Cerebellar nuclear complex (tissue), 1 donor: ENCODE measurements around the gene VAV2.

ENCODE experiments used
- DNase-seq, 2 experiments: peaks; one replicate each; lab custom pipeline; 2025; lab: John Stamatoyannopoulos, UW

The VAV2 gene

DNA sequence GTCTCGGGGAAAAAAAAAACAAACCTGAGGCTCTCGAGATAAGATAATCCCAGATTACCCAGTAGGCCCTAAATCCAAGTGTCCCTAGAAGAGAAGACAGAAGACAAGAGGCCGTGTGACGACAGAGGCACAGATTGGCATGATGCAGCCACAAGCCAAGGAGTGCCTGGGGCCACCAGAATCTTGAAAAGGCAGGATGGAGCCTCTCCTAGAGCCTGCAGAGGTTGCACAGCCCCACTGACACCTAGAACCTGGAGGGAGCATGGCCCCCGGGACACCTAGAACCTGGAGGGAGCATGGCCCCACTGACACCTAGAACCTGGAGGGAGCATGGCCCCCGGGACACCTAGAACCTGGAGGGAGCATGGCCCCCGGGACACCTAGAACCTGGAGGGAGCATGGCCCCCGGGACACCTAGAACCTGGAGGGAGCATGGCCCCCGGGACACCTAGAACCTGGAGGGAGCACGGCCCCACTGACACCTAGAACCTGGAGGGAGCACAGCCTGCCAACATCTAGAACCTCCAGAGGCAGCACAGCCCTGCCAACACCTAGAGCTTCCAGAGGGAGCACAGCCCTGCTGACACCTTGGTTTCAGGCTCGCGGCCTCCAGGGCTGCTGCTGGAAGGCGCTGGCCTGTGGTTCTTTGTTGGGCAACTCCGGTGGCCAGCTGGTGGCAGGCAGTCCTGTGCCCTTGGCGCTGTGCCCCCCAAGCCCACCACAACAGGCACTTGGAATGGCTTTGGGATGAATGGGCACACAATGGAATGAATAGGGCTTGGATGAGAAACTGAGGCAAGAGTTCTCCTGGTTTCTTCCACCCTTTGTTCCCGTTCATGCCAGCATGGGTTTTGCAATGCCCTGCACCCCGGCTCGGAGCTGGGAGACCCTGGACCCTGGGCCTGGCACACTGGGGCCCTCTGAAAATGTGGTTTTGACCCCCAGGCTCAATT lies 39.2 kb downstream of the VAV2 start:
- DNase-seq, result no peak

DNA sequence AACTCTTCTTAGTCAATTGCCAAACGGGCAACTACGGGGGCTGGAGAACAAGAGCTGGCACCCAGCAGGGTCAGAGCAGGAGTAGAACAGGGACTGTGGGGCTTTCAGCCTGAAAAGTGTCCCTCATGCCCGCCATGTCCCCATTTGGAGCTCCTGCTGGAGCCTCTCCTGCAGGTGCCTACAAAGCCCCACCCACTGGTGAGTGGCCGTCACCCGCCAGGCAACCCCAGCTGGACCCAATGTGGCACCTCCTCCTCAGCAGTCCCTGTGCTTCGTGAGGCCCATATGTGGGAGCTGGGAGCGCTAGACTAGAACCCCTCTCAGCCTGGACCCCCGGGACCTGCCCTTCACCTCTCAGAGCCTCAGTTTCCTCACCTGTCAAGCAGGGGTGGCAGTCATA lies 40.9 kb downstream of the VAV2 start:
- no peak for DNase-seq

DNA sequence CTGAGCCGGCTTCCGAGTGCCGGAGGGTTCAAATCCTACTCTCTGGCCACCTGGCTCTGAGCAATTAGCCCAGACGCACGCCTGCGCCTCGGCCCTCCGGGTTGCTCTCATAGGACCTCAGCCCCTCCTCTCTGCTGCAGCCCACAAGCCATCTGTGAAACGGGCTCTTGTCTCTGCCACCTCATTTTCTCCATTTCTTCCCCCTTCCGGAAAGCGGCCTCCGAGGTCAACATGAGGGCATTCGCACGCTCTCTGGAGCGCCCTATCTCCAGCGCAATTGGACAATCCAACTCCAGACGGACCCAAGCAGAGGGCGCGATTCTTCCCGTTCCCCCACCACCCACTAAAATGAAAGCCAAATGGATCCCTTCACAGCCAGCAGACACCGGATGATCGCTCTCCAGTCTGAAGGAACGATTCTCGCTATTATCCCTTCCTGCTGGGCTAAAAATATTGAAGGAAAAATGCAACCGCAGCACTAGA lies 41.5 kb downstream of the VAV2 start:
- no peak for DNase-seq

DNA sequence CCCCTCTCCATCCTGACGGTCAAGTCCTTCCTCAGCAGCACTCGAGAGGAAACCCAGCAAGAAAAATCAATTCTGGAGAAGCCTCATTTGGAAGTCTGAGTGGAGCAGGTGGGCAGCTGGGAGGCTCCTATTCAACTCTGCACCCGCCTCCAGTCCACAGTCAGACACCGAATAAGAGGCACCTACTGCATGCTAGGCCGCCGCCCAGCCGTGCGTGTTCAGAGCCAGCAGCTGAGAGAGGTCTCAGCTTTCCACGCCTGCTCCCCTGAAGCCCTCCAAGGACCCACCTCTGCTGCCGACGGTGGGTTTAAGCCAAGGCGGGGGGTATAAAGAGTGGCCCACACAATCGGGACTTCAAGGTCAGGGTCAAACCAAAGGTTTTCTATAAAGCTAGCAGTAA lies 41.9 kb downstream of the VAV2 start:
- DNase-seq, result no peak

DNA sequence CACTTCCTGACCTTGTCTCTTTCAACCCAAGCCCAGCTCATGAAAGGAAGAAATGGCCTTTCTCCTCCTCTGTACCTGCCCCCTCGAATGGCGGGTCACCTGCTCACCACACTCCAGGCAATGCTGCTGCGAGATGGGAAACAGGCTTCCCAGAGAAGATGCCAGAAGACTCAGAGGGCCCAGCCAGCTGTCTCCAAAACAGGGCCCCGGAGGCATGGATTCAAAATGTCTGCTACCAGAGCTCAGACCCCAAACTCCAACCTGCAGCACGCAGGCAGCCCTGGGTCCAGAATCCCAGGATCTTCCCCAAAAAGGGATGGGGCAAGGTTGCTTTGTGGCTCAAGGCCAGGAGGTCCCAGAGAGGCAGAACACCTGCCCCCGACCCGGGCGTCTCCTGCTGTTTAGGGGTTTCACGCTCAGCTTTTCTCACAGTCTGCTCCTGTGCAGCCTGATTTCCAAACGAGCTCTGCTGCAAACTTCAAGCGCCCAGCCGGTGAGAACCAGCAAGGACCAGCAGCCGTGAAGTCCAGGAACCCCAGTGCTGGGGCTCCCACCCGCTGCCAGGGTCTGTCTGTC lies 42.5 kb downstream of the VAV2 start:
- no peak for DNase-seq

DNA sequence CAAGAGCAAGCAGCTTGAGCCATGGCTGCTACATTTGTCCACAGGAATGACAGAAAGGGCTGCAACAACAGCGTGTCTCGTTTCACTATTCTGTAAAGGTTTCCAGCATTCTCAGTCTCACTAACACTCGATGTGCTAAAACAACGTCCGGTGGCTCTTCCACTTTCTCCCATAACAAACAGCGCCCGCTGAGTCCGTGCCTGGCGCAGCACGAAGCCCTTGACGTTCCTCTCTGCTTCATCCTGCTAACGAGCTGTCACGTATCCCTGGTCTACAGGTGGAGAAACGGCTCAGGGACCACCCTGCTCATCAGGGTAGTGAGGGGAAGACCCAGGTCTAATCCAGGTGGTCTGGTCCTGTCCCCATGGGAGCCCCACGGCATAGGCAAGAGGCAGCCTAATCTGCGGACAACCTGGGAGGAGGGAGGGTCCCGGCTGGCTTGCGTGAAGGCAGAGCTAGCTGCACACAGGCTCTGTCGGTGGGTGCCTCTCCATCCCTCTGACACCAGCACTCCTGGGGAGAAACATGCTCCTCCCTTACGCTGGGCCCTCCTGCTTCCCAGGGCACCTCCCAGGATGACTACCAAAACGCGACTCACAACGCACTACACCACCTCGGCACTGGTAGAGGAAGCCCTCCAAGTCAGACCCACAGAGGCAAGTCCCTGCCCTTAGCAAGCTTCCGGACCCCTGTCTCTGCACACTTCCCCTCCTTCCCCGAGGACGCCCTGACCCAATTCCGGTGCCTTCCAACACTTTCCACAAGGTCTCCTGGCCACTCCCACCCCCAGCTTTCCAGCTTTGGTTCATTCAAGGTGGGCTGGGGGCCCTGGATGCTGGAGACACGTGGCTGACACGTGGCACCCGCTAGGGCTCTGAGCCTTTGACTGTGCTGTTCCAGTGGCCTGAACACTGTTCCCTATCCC lies 43.3 kb downstream of the VAV2 start:
- DNase-seq, result no peak

DNA sequence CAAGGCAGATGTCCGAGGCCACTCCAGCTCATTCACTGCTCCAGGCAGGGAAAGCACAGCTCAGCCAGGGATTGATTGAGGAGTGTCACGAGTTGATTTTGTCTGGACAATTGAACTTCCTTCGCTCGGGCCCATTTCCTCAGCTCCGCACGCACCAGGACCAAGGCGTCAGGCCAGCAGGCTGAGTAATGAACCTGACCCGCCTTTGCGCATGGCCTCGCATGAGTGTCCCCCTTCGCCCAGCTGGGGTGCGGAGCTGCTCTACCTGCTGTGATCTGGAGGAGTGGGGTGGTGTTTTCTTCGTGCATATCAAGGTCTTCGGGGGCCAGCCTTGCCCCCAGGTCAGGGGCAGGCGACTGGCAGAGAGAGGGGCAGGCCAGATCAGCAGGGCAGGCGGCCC lies 44.0 kb downstream of the VAV2 start:
- DNase-seq, result no peak

DNA sequence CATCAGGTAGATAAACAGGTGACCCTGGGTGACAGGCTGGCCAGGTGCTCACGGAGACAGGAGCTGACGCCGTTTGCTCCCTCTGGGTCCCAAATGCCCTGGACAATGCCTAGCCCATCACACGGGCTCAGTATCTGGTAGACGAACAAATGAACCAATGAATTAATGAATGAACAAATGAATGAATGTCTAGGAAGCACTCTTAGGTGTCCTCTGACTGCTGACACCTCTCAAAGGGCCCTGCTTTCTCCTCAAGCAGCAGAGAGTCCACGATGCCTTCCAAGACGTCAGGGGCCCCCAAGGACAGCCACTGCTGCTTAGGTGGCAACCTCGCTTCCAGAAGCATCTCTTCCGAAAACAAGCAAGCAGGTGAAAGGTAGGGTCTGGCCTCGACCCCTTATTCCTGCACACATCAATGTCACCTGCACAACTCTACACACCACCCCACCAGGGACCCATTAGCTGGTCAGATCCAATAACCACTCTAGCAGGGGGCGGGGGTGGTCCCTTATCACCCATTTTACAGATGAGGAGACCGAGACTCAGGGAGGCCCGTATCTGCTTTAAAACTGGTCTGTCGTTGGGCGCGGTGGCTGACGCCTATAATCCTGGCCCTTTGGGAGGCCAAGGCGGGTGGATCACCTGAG lies 45.2 kb downstream of the VAV2 start:
- no peak for DNase-seq

DNA sequence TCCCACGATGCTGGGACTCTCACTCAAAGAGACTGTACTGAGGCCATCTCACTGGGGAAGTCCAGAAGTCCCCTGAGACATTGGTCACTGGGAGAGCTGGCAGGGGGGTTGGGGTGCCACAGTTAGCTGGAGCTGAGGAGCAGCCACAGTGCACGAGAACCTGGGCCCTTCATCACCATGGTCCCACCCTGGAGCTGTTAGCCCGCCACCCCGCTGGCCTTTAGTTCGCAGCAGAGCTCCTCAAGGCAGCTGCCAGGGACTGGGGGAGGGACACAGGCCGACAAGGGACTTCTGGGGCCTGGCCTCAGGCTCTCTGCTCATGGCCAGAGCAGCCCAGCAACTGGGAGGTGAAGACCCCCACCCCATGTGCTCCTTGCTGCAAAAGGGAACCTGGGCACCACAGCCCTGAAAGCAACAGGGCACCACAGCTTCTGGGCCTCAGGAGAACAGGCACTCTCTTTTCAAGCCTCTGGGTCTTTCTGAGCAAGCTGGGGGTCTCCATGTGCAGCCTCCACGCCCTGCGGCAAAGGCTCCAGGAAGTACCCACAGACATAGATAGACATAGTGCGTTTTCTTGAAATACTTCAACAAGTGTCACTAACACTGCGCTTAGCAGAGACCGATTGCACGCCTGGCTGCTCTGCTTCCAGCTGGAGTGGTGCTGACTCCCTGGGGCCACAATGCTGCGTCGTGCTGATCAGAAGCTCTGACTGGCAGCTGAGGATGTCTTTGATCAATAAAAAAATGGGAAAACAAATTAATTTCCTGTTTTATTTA lies 46.0 kb downstream of the VAV2 start:
- DNase-seq, result no peak

DNA sequence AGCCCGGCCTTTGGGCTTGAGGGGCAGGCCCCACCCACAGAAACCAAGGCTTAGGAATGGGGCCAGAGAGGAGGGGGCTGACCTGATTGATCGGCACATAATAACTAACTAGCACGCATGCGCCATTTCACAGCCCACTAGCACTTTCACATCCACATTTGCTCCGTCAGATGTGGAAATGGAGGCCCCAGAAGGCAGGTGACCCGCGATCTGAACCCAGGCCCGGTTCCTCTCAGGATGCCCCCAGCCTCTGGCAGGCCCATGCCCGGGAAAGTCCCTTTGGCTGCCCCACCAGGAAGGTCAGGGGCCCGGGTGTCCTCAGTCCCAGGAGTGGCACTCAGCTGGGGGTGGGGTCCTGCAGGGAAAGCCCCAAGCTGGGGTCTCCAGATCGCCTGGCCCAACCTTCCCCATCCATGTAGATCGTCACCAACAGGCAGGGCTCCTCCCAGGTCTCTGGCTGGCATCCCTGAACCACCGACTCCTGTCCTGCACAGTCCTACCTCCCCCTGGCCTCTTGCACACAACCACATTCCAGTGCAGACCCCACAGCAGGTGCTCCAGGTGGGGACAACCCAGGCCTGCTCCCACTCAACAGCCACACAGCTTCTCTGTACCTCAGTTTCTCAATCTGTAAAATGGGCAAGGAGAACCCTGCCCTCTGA lies 46.7 kb downstream of the VAV2 start:
- DNase-seq, result no peak

DNA sequence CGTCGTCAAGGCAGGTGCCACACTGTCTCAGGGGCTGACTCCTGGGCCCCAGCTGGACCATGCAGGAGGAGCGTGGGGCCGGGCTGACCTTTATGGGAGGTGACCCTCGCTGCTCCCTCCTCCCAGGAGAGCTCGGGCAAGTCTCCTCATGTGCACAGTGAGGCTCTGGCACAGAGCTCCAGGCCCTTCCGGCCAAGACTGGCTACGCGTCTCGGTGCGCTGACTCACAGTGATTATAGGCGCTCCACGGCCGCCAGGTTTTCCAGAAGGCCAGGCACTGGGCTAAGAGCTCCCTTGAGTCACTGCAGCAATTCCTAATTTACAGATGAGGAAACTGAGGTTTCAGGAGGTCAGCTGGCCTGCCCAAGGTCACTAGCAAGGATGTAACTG lies 47.4 kb downstream of the VAV2 start:
- no peak for DNase-seq

DNA sequence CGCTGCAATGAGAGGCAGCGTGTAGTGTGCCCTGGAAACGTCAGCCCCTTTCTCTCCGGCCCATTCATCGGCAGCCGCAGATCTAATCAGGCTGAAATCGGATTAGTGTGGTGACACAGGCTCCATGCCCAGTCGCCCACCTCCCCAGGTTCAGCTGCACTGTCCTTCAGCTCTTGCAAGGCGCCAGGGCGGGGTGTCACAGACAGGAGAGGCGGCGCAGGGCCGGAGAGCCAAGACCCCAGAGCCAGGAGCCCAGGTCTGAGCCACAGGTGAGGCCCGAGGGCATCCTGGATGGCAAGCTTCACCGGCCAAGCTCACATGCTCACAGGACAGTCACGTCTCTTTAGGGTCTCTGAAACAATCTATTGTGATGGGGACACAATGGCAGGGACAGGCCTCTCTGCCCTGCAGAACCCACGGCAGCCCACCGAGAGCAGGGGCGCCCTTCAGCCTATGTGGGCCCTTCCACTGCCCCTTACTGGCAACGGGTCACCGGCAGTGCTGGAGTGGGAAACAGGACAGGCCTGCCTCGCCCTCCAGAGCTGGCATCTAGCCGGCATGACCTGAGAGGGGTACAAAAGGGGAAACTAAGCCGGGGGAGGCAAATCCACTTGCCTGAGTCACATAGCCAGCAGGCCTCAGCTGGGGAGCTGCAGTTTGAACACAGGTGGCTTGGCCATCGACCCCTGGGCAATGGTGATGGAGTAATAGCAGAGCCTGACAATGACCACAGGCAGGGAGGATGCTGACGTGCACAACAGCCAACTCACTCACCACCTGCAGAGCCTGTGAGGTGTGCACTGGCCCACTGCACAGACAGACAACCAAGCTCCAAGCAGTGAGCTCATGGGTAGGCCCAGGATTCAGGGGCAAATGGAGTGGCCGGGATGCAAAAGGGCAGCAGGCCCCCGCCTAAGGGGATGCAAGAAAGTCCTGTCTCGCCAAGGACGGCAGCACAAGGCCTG lies 48.1 kb downstream of the VAV2 start:
- DNase-seq, result no peak

DNA sequence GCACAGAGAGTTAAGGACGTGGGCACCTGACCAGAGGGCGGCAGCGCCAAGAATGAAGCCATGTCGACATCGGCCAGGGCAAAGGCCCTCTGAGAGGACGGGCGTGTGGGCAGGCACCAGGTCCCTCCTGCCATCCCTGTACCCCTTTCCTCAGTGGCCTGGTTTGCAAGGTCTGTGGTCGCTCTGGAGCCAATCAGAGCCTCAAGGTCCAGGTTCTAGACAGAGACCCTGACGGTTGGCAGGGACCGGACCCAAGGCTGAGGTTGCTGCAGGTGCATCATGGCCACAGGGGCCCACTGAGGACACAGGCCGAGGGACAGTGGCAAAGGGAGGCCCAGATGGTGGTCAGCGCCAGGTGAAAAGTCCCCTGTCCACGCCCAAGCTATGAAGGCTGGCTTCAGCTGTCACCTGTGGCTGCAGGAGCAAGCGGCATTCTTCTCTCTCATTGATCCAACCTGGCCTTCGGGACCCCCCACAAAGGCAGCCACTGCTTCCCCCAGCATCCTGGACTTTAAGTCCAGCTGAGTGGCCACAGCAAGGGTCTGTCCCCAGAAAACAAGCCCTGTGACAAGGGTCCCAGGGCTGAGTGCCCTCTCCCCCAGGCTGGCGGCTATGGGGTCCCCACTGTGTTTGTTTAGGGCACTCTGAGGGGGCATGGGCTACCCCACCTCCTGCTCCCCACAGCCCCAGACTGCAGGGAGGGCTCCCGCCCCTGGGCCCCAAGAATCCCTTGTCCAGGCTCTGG lies 48.9 kb downstream of the VAV2 start:
- no peak for DNase-seq

DNA sequence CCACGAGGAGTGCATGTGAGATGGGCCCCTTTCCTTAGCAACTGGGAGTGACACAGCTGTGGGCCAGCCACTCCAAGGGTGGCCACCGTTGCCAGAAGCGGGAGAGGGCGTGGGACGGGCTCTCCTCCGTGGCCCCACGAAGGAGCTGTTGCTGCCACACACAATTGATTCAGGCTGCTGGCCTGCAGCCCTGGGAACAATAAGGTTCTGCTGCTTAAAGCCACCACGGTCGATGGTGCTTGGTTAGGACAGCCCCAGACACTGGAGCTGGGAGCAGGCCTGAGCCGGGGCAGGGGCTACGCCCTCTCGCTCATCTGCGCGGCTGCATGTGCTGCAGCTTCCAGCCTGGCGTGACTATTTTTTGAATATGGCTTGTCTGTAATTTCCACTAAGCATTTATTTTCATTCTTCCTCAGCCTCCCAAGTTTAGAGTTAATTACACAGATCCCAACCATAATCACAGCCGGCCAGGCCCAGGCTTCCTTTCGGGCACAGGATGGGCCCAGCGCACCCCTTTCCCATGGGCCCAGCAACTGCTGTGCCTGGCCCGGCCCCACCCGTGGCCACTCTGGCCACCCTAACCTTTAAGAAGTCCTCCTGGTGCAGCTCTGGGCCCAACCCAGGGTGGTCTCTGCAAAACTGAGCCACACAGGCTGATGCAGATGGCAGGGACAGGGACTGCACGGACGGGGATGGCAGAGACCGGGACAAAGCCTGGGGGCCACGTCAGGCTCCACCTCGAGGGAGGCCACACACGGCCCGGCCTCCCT lies 49.7 kb downstream of the VAV2 start:
- DNase-seq, result no peak

DNA sequence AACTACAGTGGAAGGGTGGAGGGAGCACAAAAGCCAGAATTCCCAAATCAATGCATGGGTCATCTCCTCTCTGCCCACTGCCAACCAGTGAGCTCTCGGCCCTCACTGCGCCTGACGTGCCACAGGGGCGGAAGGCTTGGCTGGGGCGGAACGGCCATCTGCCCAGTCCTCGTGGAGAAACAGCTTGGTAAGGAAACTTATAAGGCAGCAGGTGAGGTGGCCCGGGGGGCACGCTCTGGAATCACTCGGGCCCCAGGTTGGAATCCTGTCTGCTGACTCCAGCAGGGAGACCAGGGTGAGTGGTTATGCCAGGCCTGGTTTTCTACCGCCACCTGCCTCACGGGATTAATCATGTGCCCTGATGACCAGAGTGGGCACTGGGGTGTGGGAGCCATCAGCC lies 52.3 kb downstream of the VAV2 start:
- DNase-seq, result no peak

DNA sequence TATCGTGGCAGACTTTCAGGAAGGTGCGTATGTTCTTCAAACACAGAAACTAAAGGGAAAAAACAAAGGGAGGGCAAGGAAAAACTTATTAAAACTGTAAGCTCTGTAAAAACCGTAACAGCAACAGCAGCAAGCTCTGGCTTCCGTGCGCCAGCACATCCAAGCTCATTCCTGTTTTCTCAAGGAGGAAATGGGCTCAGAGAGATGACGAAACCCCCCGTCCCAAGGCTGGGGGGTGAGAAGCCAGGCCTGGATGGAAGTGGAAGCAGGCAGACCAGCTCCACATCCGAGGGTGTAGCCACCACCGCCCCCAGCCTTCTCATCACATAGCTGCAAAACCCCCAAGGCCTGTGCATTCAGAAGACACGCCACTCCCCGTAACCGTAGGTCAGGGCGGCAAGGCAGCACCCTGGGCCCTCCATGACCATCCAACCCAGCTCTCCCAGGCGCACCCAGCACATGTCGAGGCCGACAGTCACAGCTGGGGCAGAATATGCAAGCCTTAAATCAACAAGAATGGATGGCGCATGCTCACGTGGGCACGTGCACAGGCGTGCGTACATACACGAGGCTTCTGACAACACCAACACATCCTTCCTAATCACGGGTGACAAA lies 52.8 kb downstream of the VAV2 start:
- no peak for DNase-seq

DNA sequence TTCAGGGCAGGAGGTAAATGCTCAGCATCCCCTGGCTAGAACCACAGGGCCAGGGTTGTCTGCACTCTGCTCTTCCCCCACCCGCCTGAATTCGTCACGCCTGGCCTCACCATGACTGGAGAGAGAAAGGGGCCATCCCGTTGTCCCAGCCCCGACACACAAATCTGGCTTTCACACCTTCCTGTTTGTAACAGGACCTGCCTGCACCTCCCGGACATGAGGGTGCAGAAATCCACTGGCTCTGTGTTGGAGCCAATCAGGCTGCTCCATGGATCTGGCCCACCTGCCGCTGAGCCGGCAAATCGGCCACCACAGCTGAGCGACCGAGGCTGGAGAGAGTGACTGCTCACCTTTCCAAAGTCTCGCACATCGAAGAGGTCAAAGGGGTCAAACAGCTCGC lies 53.4 kb downstream of the VAV2 start:
- no peak for DNase-seq
